HG02588 (cell line): Measurements from ENCODE around the gene PAPOLG.
"Not testable (repeated sequence)": the region's sequence is repeated elsewhere in the genome, so short reads cannot be mapped to it uniquely, and the experiment has no call there.

Experiments used
- ATAC-seq: cut with Tn5 transposase; IDR thresholded peaks from one replicate; pipeline ENCODE4 v1.9.1; 2021; ENCODE audit warnings: mild to moderate bottlenecking, moderate library complexity; ENCODE audit not compliant: unreplicated experiment

PAPOLG gene

DNA sequence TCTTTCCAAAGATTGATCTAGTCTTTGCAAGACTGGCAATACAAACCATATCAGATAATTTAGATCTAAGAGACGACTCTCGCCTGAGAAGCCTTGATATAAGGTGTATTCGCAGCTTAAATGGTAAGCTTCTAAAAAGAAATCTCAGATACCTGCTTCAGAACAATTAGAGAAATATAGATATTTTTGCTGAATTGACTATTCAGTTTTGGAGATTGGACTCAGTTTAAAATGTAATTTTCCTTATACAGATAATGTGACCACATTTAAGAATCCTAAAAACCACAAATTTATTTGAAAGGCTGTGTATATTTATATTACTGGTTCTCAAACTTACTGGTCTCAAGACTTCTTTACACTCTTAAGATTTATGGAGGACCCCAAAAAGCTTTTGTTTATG is 15.4 kb downstream of the PAPOLG start:
- no peak for ATAC-seq

DNA sequence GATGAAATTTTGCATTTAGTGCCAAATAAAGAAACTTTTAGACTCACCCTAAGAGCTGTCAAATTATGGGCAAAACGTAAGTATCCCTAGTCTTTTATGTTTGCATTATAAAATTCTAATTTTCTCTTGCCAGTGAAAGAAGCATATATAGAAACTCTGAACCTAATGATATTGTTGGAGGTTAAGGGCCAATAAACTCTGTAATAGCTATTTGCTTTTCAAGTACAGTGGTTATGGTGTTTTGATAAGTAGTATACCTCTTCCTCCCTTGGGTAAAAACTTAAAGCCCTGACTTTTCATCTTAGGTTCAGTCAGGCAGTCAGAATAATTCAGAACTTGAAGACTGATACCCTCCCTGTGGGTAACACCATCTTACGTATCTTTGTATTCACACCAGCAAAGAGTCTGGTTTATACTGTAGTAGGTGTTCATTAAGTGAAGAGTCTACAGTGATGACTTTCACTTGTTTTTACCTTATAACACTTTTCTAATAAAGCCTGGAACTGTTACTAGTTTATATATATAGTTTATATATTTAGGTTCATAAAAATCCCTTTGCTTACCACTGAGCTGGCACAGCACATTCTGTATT is 19.1 kb downstream of the PAPOLG start:
- no peak for ATAC-seq

DNA sequence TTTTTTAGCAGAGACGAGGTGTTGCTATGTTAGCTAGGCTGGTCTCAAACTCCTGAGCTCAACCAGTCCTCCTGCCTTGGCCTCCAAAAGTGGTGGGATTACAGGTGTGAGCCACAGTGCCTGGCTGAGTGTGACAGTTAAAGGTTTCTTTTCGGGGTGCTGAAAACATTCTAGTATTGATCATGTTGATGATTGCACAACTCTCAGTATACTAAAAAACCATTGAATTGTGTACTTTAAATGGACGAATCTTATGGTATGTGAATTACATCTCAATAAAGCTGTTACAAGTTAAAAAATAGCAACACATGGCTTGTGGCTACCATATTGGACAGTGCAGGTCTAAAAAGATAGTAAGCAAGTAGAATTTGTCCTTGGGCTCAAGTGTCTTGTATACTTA is 22.3 kb downstream of the PAPOLG start:
- ATAC-seq, result no peak

DNA sequence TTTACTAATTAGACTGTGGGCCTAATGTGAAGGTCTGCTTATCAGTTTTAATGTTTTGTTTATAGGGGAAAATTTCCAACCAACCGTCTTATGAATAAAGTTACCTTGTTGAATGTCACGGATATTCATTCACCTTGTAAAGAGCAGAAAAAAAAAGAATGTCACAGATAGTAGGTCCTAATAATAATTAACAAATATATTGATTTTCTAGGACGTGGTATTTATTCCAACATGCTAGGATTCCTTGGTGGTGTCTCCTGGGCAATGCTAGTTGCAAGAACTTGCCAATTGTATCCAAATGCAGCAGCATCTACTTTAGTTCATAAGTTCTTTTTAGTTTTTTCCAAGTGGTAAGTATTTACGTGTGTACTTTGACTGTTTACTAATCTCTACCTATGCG is 23.4 kb downstream of the PAPOLG start:
- ATAC-seq, result no peak

DNA sequence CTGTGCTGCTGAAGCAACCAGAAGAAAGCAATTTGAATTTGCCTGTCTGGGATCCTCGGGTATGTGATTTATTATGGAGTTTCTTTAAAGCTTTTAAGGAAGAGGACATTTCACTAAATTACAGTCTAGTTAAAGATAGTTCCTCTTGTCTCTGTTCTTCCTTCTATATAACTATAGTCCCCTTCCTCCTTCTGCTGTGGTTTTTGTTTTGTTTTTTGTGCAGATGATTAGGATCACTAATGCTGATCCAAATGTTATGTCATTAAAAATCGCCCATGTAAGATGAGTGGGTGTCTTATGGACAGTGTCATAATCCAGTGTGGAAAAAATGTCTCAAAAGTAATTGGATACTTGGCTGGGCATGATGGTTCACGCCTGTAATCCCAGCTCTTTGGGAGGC is 24.7 kb downstream of the PAPOLG start:
- ATAC-seq, result no peak

DNA sequence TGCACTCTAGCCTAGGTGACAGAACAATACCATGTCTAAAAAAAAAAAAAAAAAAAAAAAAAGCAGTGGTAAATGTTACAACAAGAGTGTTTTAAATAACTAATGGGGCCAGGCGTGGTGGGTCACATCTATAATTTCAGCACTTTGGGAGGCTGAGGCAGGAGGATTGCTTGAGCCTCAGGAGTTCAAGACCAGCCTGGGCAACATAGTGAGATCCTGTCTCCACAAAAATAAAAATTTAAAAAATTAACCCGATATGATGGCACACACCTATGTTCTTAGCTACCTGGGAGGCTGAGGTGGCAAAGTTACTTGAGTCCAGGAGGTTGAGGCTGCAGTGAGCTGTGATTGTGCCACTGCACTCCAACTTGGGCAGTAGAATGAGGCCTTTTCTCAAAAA is 37.1 kb downstream of the PAPOLG start:
- ATAC-seq, result no peak

DNA sequence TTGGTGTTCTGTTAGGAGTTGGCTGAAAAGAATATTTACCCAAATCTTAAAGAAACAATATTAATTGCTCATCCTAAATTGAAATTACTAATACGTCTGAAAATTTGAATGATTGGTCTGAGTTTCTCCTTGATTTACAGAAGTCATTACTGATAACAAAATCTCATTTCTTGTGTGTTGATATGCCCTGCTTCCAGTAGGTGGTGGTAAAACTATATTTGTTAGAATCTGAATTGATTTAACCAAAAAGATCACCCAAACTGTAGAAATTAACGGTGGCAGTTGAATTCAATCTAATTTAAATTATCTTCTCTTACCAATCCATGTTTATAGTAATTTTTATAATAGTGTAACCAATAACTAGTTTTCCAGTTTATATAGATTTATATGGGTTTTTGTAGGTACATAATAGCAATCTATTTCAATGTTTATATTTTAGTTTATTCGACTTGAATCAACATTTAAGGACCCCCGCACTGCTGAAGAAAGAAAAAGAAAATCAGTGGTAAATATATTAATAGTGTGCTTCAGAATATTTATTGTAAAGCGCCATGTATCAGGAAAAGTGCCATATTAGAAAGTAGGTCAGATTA is 38.3 kb downstream of the PAPOLG start:
- ATAC-seq, result no peak

DNA sequence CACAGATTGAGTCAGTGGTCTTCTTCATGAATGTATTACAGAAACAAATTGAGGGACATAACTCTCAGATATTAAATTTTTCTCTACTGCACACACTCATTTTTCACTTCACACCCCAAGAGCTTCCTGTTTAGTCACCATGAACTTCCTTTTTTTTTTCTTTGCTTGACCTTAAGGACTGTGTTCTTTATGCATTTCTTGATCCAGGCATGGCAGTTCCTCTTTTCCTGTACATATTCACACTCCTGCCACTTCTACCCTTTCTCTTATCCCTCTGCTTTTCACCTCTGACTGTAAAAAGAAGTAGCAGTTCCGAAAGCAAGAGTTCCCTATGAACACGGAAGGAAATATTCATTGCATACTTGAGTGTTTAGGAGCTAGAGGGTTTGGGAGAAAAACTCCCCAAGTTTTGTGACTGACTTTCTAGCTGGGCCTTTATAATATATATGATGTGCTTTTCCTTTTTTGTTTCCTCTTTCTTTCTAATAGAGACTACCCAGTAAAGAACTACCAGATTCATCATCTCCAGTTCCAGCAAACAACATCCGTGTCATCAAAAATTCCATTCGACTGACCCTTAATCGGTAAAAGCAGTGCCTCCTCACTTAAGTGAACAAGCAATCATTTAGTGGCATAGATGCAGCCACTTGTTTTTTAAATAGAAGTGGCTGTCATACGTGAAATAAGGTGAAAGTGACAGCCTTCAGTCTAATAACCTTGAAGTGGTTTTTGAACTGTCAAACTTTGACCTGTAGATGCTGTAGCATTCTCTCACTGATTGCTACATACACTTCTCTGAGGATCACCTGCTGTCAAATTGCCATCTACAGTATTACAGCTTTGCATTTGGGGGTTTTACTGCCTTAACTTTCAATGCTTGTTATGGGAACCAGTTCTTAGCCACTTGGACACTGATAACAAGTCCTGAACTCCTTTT is 40.8 kb downstream of the PAPOLG start:
- ATAC-seq, result no peak

DNA sequence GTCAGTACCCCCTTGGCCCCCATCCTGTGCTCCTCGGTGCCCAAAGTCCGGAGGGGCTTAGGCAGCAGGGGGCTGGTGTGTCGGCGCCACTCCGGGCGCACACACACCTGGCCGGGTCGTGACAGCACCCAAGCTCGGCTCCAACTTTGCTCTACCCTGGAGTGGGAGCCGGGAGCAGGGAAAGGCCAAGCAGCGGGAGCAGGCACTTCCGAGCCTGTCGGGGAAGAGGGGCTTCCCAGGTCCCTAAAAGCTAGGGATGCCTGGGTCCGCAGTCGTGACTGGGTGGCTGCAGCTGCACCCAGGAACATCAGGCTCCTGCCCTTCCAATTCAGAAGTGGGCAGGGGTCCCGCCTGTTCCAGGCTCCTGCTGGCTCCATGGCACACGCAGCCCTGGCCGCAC is 48.4 kb downstream of the PAPOLG start:
- no peak for ATAC-seq

DNA sequence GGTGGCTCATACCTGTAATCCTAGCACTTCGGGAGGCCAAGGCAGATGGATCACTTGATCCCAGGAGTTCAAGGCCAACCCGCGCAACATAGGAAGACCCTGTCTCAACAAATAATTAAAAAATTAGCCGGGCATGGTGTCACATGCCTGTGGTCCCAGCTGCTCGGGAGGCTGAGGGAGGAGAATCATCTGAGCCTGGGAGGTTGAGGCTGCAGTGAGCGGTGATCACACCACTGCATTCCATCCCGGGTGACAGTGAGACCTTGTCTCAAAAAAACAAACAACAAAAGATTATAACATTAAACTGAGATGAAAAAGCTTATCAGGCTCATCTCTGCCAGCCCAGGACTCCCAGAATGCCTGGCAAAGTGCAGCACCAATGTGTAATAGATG is 50.5 kb downstream of the PAPOLG start:
- ATAC-seq, result no peak

DNA sequence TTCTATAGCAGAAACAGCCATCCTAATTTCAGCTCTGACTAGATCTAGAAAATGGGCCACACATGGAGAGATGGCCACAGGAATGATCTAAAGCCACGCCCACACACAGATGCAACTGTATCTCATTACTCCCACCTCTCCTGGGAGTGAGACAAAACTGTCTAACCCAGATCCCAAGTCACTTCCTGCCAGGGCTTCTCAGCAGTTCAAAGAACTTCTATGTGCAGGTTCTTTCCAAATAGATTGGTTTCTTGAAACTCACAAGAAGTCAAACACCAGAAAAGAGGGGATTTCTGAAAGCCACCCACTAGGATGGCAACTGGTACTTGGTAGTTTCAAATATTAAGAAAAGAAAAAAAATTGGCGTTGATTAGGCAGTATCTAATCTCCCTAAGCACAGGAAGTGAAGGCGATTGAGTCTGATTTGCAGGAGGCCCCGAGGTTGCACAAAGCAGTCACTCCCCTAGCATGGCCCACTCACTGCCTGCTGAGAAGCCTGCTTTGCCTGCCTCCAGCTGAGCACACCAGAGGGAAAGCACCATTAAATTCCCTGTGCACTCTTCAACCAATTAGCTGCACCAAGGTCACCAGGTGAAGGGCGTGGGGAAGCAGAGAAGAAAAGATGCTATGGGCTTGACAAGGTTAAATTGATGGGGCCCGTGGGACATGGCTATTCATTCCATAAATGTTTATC is 51.1 kb downstream of the PAPOLG start:
- ATAC-seq, result peak; percentile 93

DNA sequence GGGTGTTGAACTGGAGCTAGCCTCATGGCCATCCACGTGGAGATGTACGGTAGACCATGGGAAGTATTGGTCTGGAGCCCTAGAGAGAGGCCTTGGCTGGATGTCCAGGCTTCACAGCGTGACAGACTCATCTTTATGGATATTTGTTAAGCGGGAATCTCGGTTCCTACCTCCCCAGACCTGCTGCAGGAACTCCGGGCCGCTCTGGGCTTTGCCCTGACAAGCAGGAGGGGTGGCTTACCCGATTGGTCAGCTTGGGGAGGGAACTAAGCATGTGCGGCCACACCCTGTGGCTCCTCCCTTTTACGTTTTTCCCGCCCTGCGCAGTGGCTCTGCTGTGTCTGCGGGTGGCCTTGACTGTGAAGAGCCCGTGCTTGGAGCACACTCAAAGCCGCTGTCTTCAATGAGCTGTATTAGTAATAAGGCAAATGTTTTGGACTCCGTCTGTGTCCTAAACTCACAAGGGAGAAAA is 52.3 kb downstream of the PAPOLG start:
- no peak for ATAC-seq

DNA sequence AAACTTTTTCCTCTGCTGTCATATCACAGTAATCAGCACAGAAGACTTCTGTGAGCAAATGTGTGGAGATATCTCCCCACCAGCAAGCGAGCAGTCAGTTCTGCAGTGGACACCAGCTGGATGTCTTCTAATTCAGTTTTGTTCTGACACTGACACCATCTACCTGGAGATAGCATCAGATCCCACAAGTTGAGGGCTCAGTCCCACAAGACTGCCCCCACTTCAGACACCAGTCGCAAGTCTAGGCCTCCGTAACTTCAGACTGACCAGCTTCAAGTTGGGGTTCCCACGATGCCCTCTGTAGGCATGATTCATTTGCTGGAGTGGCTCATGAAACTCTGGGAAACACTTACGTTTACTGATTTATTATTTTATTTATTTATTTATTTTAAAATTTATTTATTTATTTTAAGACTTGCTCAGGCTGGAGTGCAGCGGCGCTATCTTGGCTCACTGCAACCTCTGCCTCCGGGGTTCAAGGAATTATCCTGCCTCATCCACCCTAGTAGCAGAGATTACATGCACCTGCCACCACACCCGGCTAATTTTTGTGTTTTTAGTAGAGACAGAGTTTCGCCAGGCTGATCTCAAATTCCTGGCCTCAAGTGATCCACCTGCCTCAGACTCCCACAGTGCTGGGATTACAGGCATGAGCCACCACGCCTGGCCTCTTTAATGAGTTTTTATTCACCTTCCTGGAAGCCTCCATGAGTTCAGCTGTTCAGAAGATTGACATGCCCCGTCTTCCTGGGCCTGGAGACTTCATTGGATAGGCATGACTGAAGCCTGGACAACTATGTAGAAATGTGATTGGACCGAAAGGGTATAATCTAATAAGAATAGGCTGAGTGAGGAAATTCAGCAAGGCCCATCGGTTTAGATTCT is 55.7 kb downstream of the PAPOLG start:
- ATAC-seq, result no peak

DNA sequence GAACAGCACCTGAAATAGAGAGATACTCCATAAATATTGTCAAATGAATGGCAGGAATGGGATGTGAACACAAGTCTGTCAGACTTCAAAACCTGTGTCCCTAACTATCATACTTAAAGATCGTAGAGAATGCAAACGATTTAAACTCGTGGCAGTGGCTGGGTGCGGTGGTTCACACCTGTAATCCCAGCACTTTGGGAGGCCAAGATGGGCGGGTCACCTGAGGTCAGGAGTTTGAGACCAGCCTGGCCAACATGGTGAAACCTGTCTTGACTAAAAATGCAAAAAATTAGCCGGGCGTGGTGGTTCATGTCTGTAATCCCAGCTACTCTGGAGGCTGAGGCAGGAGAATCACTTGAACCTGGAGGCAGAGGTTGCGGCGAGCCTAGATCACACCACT is 61.1 kb downstream of the PAPOLG start:
- not testable (repeated sequence) for ATAC-seq

DNA sequence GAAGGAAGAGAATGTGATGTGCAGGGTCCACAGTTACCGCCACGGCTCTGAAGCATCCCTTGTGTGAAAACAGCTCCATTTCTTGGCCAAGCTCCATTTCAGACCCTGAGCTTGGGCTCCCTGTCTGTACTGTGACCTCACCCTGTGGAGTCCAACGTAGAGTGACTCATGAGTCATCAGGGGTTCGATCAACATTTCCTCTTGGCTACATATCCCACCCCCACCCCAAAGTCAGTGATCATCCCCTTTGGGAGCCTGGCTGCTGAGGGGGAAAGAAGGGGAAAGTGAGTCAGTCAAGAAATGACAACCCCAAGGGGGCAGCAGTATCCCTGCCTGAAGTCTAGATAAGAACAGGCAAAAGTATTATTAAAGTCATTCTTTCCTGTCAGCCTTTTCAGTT is 62.2 kb downstream of the PAPOLG start:
- ATAC-seq, result no peak

DNA sequence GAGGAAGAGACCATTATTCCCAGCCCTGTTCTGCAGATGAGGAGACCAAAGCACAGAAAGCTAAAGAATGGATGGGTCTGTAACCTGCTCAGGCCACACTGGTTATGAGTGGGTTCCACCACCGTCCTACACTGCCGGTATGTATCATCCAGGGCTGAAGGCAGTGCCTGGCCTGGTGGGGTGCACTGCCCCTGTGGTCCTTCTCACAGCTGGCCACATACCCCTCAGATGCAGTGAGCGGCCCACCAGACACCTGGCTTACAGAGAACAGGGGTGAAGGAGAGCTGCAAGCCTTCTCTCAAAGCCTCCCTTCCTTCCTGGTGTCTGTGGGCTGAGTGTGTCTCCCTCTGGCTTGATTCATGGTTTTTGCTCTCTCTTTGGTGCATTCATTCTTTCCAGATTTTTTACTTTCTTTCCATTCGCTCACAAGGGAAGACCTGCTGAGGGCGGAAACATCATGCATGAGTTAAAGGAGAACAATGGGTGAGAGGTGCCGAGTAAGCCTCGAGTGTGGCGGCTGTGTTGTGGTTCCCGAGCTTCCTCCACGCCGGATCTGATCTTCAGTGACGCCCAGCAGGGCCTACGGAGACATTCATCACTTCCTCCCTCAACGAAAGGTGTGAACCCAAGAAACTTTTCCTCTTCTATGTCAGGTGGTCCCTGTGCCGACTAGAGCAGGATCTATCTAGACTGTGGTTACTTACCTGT is 63.2 kb downstream of the PAPOLG start:
- no peak for ATAC-seq

DNA sequence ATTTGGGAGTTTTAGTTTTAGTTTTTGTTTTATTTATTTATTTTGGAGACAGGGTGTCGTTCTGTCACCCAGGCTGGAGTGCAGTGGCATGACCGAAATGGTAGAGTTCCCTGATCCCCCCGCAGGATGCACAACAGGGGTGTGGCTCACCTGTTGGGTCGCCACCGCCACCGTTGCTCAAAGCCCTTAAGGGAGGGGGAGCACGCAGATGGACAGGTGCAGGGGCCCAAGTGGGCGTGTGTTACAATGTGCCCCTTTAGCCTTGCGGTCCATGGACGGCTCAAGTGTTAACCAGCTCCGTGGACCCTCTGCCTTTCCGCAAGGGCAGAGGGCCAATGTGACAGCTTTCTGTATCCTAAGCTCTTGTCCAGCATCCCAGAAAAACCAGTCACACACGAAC is 63.9 kb downstream of the PAPOLG start:
- ATAC-seq, result no peak

DNA sequence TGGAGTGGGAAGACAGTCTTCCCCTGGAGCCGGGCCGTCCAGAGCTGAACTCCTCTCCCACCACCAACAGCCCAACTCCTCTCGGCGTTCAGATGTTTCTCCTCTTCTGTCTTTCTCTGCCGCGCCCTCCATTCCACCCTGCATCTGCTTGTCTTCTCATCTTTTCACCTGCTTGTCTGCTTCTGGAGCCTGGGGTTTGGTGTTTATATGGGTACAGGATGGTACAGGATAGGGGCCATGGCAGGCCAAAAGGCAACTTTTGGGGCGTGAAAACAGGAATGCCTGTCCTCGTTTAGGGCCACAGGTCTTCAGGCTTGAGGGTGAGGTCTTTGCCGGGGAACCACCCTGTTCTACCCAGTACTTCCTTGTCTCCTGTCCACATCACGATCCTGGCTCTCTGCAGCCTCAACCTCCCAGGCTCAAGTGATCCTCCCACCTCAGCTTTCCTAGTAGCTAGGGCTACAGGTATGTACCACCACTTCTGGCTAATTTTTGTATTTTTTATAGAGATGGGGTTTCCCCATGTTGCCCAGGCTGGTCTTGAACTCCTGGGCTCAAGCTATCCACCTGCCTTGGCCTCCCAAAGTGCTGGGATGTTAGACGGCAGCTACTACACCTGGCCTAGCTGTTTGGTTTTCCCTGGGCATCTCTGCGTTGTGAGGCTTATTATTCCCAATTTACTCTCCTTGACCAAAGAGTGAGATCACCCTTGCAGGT is 64.5 kb downstream of the PAPOLG start:
- ATAC-seq, result no peak

DNA sequence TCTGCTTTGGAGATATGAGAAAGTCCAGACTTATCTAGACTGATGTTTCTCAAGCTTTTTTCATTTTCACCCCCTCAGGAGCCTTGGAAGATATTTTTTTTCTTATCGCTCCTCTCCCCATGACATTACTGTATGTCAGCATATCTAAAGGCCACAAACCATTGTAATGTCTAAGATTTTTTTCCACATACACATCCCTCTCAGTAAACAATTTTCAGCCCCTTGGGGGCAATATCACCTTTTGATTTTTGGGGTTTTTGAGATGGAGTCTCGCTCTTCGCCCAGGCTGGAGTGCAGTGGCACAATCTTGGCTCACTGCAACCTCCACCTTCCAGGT is 65.0 kb downstream of the PAPOLG start:
- ATAC-seq, result no peak
